HEK293 (cell line): ENCODE data around the gene MYH8.

Experiments
- CTCF ChIA-PET: fragments of 350-600 bp; formaldehyde crosslinking; extraction: SDS; loops from one replicate; lab custom pipeline; 2021; ENCODE audit warnings: antibody characterized with exemption; lab: Yijun Ruan, JAX
- POLR2A ChIA-PET: fragments of 300-600 bp; formaldehyde crosslinking; extraction: SDS; loops from one replicate; lab custom pipeline; 2020; ENCODE audit warnings: antibody characterized with exemption, inconsistent platforms; lab: Yijun Ruan, JAX
- H3K27ac ChIP-seq: fragments of 200-500 bp; sonication (Bioruptor generic); 2 replicates; pipeline ENCODE4 v1.5.1; 2014; ENCODE audit warnings: low read depth, low read length, control low read depth, inconsistent platforms; ENCODE audit errors: extremely low read depth
- H3K36me3 ChIP-seq, 2 experiments: fragments of 200-500 bp in 1 of 2; sonication (Bioruptor generic) in 1 of 2; 1 replicate in 1 of 2; 2 replicates in 1 of 2; pipeline ENCODE4 v1.5.1; 2014 to 2017; ENCODE audit warnings: inconsistent platforms in 2 of 2, low read length in 2 of 2; ENCODE audit not compliant: control insufficient read depth in 2 of 2, insufficient read depth in 1 of 2
- H3K4me1 ChIP-seq: fragments of 200-500 bp; sonication (Bioruptor generic); 2 replicates; pipeline ENCODE4 v1.5.1; 2014; ENCODE audit warnings: mild to moderate bottlenecking, low read length, inconsistent platforms; ENCODE audit not compliant: control insufficient read depth, insufficient read depth
- H3K4me3 ChIP-seq: 2 replicates; pipeline ENCODE4 v1.5.1; 2011; ENCODE audit warnings: low read depth, mild to moderate bottlenecking, control low read depth, low read length, moderate library complexity
- H3K9me3 ChIP-seq: fragments of 200-500 bp; sonication (Bioruptor generic); 2 replicates; pipeline ENCODE4 v1.5.1; 2014; ENCODE audit warnings: low read depth, low read length, inconsistent platforms; ENCODE audit not compliant: control insufficient read depth, insufficient read depth
- MZF1 ChIP-seq: fragments of 450-650 bp; formaldehyde crosslinking; IDR thresholded peaks from 2 replicates; pipeline ENCODE4 v1.5.1; 2017; ENCODE audit warnings: missing biosample characterization, missing genetic modification characterization, borderline replicate concordance
- OSR2 ChIP-seq: fragments of 450-650 bp; formaldehyde crosslinking; IDR thresholded peaks from 2 replicates; pipeline ENCODE4 v1.5.1; 2016; ENCODE audit warnings: missing biosample characterization, missing genetic modification characterization
- RBAK ChIP-seq: fragments of 450-650 bp; formaldehyde crosslinking; IDR thresholded peaks from 2 replicates; pipeline ENCODE4 v1.5.1; 2016; ENCODE audit warnings: missing biosample characterization, missing genetic modification characterization
- SP2 ChIP-seq: fragments of 450-650 bp; formaldehyde crosslinking; IDR thresholded peaks from 2 replicates; pipeline ENCODE4 v1.5.1; 2016; ENCODE audit warnings: missing biosample characterization, missing genetic modification characterization
- YY1 ChIP-seq: fragments of 450-650 bp; formaldehyde crosslinking; IDR thresholded peaks from 2 replicates; pipeline ENCODE4 v1.5.1; 2018; ENCODE audit warnings: missing biosample characterization, missing genetic modification characterization
- ZBTB21 ChIP-seq: fragments of 450-650 bp; formaldehyde crosslinking; IDR thresholded peaks from 2 replicates; pipeline ENCODE4 v1.5.1; 2017; ENCODE audit warnings: missing biosample characterization, missing genetic modification characterization
- ZEB2 ChIP-seq: fragments of 450-650 bp; formaldehyde crosslinking; IDR thresholded peaks from 2 replicates; pipeline ENCODE4 v1.5.1; 2016; ENCODE audit warnings: missing biosample characterization, missing genetic modification characterization
- ZNF16 ChIP-seq: fragments of 450-650 bp; formaldehyde crosslinking; IDR thresholded peaks from 2 replicates; pipeline ENCODE4 v1.5.1; 2016; ENCODE audit warnings: low read depth, missing biosample characterization, missing genetic modification characterization
- ZNF175 ChIP-seq: fragments of 450-650 bp; formaldehyde crosslinking; IDR thresholded peaks from 2 replicates; pipeline ENCODE4 v1.5.1; 2016; ENCODE audit warnings: missing biosample characterization, missing genetic modification characterization
- ZNF221 ChIP-seq: fragments of 450-650 bp; formaldehyde crosslinking; IDR thresholded peaks from 2 replicates; pipeline ENCODE4 v1.5.1; 2017; ENCODE audit warnings: missing biosample characterization, missing genetic modification characterization, borderline replicate concordance
- ZNF266 ChIP-seq: fragments of 450-650 bp; formaldehyde crosslinking; IDR thresholded peaks from 2 replicates; pipeline ENCODE4 v1.5.1; 2016; ENCODE audit warnings: missing biosample characterization, missing genetic modification characterization, low read depth
- ZNF292 ChIP-seq: fragments of 450-650 bp; formaldehyde crosslinking; IDR thresholded peaks from 2 replicates; pipeline ENCODE4 v1.5.1; 2016; ENCODE audit warnings: low read depth, missing biosample characterization, missing genetic modification characterization, borderline replicate concordance
- ZNF324 ChIP-seq: fragments of 450-650 bp; formaldehyde crosslinking; IDR thresholded peaks from 2 replicates; pipeline ENCODE4 v1.5.1; 2016; ENCODE audit warnings: missing biosample characterization, missing genetic modification characterization
- ZNF350 ChIP-seq: fragments of 450-650 bp; formaldehyde crosslinking; IDR thresholded peaks from 2 replicates; pipeline ENCODE4 v1.5.0; 2017; ENCODE audit warnings: missing biosample characterization, mild to moderate bottlenecking, missing genetic modification characterization
- ZNF391 ChIP-seq: fragments of 450-650 bp; formaldehyde crosslinking; IDR thresholded peaks from 2 replicates; pipeline ENCODE4 v1.5.1; 2016; ENCODE audit warnings: low read depth, missing biosample characterization, missing genetic modification characterization, borderline replicate concordance
- ZNF394 ChIP-seq: fragments of 450-650 bp; formaldehyde crosslinking; IDR thresholded peaks from 2 replicates; pipeline ENCODE4 v1.5.1; 2016; ENCODE audit warnings: missing biosample characterization, missing genetic modification characterization, mild to moderate bottlenecking, moderate library complexity, borderline replicate concordance
- ZNF530 ChIP-seq: fragments of 450-650 bp; formaldehyde crosslinking; IDR thresholded peaks from 2 replicates; pipeline ENCODE4 v1.5.1; 2016; ENCODE audit warnings: low read depth, missing biosample characterization, missing genetic modification characterization
- ZNF600 ChIP-seq: fragments of 450-650 bp; formaldehyde crosslinking; IDR thresholded peaks from 2 replicates; pipeline ENCODE4 v1.5.1; 2016; ENCODE audit warnings: missing biosample characterization, missing genetic modification characterization
- ZNF654 ChIP-seq: fragments of 450-650 bp; formaldehyde crosslinking; IDR thresholded peaks from 2 replicates; pipeline ENCODE4 v1.5.1; 2016; ENCODE audit warnings: low read depth, missing biosample characterization, missing genetic modification characterization
- ZNF785 ChIP-seq: fragments of 450-650 bp; formaldehyde crosslinking; IDR thresholded peaks from 2 replicates; pipeline ENCODE4 v1.5.1; 2016; ENCODE audit warnings: missing biosample characterization, missing genetic modification characterization
- TF ChIP-seq, protein P1 (sequence below): fragments of 450-650 bp; formaldehyde crosslinking; conservative IDR thresholded peaks from 2 replicates; pipeline ENCODE4 v1.5.1; 2016; ENCODE audit warnings: low read depth, missing biosample characterization, missing genetic modification characterization
- TF ChIP-seq, protein P2 (sequence below): fragments of 450-650 bp; formaldehyde crosslinking; IDR thresholded peaks from 2 replicates; pipeline ENCODE4 v1.5.1; 2016; ENCODE audit warnings: missing biosample characterization, missing genetic modification characterization
- TF ChIP-seq, protein P3 (sequence below): fragments of 450-650 bp; formaldehyde crosslinking; IDR thresholded peaks from 2 replicates; pipeline ENCODE4 v1.5.1; 2016; ENCODE audit warnings: missing biosample characterization, missing genetic modification characterization
- TF ChIP-seq, protein P4 (sequence below): fragments of 450-650 bp; formaldehyde crosslinking; IDR thresholded peaks from 2 replicates; pipeline ENCODE4 v1.5.1; 2017; ENCODE audit warnings: missing biosample characterization, missing genetic modification characterization

Gene MYH8

DNA sequence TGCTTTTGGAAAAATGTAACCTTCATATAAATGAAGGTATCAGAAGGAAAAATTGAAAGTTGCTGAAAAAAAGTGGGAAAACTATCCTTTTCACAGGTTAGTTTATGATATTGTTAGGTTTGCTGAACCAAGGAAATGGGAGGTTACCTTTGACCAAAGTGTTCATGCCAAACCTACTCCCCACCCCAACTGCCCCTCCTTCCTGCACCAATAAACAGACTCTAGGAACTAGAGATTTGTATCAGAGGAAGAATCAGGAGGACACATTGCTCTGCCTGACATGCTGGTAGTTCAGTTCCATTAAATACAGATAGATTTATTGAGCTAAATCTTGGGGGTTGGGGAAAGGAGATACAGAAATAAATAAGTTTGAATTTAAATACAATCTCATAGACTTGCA, 18.2 kb downstream of the MYH8 start (continued):
- TF ChIP-seq, protein P1, sequence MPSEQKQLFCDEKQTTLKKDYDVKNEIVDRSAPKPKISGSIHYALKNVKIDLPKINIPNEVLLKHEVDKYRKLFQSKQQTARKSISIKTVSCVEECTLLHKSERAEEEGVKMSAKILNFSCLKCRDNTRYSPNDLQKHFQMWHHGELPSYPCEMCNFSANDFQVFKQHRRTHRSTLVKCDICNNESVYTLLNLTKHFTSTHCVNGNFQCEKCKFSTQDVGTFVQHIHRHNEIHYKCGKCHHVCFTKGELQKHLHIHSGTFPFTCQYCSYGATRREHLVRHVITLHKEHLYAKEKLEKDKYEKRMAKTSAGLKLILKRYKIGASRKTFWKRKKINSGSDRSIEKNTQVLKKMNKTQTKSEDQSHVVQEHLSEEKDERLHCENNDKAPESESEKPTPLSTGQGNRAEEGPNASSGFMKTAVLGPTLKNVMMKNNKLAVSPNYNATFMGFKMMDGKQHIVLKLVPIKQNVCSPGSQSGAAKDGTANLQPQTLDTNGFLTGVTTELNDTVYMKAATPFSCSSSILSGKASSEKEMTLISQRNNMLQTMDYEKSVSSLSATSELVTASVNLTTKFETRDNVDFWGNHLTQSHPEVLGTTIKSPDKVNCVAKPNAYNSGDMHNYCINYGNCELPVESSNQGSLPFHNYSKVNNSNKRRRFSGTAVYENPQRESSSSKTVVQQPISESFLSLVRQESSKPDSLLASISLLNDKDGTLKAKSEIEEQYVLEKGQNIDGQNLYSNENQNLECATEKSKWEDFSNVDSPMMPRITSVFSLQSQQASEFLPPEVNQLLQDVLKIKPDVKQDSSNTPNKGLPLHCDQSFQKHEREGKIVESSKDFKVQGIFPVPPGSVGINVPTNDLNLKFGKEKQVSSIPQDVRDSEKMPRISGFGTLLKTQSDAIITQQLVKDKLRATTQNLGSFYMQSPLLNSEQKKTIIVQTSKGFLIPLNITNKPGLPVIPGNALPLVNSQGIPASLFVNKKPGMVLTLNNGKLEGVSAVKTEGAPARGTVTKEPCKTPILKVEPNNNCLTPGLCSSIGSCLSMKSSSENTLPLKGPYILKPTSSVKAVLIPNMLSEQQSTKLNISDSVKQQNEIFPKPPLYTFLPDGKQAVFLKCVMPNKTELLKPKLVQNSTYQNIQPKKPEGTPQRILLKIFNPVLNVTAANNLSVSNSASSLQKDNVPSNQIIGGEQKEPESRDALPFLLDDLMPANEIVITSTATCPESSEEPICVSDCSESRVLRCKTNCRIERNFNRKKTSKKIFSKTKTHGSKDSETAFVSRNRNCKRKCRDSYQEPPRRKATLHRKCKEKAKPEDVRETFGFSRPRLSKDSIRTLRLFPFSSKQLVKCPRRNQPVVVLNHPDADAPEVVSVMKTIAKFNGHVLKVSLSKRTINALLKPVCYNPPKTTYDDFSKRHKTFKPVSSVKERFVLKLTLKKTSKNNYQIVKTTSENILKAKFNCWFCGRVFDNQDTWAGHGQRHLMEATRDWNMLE, result no peak
- no peak for TF ChIP-seq ZNF654 (tag by site-specific recombination)
- TF ChIP-seq ZNF221, result no peak
- no peak for TF ChIP-seq ZNF391
- TF ChIP-seq, protein P2, sequence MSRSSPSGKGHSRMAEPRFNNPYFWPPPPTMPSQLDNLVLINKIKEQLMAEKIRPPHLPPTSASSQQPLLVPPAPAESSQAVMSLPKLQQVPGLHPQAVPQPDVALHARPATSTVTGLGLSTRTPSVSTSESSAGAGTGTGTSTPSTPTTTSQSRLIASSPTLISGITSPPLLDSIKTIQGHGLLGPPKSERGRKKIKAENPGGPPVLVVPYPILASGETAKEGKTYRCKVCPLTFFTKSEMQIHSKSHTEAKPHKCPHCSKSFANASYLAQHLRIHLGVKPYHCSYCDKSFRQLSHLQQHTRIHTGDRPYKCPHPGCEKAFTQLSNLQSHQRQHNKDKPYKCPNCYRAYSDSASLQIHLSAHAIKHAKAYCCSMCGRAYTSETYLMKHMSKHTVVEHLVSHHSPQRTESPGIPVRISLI (tag by site-specific recombination), result no peak
- TF ChIP-seq YY1 (tag by site-specific recombination), result no peak
- no peak for TF ChIP-seq ZNF175 (tag by site-specific recombination)
- no peak for TF ChIP-seq ZNF324
- no peak for TF ChIP-seq ZNF266
- no peak for TF ChIP-seq ZNF530

DNA sequence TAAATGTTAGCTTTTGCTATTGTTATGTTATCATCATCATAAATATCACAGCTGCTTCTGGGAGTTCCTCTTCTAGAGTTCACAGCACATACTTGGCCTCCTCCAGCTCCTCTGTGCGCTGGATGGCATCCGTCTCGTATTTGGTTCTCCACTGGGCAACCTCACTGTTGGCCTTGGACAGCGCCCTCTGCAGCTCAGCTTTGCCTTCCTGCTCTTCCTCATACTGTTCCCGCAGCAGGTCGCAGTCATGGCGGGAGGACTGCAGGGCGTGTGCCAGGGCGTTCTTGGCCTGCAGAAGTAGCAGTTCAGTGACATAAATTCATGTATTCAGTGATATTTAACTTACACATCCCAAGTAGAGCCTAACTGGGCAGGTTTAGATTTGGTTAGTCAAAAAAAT, 23.4 kb downstream of the MYH8 start:
- ChIA-PET POLR2A (no interaction called here), CTCF (interaction anchor here (0.9 kb wide), 4 partner anchors 14 to 216 kb away, joined by 3 to 6 read pairs (median 3); partner anchors contain the start of gene MYH13)
- no peak overlapping the region for H3K27ac ChIP-seq
- H3K36me3 ChIP-seq, result no peaks in the 10 kb centered on the region
- no peaks in the 10 kb centered on the region for H3K9me3 ChIP-seq
- TF ChIP-seq ZNF600 (tag by site-specific recombination) (no peak), SP2 (no peak), ZNF785 (tag by site-specific recombination) (no peak), ZNF292 (tag by site-specific recombination) (no peak), ZNF394 (tag by site-specific recombination) (no peak), ZNF350 (tag by site-specific recombination) (no peak), ZEB2 (tag by site-specific recombination) (no peak), MZF1 (tag by site-specific recombination) (no peak), ZBTB21 (tag by site-specific recombination) (no peak), ZNF16 (tag by site-specific recombination) (no peak), OSR2 (tag by site-specific recombination) (no peak), RBAK (tag by site-specific recombination) (no peak)
- TF ChIP-seq, protein P3, sequence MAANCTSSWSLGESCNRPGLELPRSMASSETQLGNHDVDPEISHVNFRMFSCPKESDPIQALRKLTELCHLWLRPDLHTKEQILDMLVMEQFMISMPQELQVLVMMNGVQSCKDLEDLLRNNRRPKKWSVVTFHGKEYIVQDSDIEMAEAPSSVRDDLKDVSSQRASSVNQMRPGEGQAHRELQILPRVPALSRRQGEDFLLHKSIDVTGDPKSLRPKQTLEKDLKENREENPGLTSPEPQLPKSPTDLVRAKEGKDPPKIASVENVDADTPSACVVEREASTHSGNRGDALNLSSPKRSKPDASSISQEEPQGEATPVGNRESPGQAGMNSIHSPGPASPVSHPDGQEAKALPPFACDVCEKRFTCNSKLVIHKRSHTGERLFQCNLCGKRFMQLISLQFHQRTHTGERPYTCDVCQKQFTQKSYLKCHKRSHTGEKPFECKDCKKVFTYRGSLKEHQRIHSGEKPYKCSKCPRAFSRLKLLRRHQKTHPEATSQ (tag by site-specific recombination), result no peak
- TF ChIP-seq, protein P4, sequence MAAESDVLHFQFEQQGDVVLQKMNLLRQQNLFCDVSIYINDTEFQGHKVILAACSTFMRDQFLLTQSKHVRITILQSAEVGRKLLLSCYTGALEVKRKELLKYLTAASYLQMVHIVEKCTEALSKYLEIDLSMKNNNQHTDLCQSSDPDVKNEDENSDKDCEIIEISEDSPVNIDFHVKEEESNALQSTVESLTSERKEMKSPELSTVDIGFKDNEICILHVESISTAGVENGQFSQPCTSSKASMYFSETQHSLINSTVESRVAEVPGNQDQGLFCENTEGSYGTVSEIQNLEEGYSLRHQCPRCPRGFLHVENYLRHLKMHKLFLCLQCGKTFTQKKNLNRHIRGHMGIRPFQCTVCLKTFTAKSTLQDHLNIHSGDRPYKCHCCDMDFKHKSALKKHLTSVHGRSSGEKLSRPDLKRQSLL (tag by site-specific recombination), result no peak
- H3K4me3 ChIP-seq, result no peak overlapping the region
- H3K4me1 ChIP-seq, result no peaks in the 10 kb centered on the region
